ENCODE data around the gene VIT.

The VIT gene

GRCh38 chr2:36713310-36713709 lies 16.8 kb downstream of the VIT start:
- H3F3A ChIP-seq (ENCODE audit: low read depth) = no peaks in the 10 kb centered on the region
- H4K20me1 ChIP-seq (ENCODE audit: insufficient read depth, low read length, poor library complexity, severe bottlenecking) = no peaks in the 10 kb centered on the region
- H3K4me2 ChIP-seq (ENCODE audit: low read depth, low read length, poor library complexity, severe bottlenecking) = no peak overlapping the region
- H3K79me2 ChIP-seq (ENCODE audit: insufficient read depth, low read length) = no peaks in the 10 kb centered on the region
- no peak overlapping the region for H2AFZ ChIP-seq (ENCODE audit: low read length)
- TF ChIP-seq EZH2phosphoT487 (IDR thresholded peaks at IDR 0.05; ENCODE audit: borderline replicate concordance) (no peak), CTCF (conservative IDR thresholded peaks at IDR 0.05; ENCODE audit: low read length) (no peak)
- no peaks in the 10 kb centered on the region for H3K27me3 ChIP-seq (ENCODE audit: insufficient read depth, low read length, poor library complexity, severe bottlenecking)
- H3K36me3 ChIP-seq (ENCODE audit: insufficient read depth, low read length) = no peaks in the 10 kb centered on the region
- H3K9me3 ChIP-seq (ENCODE audit: insufficient read depth, low read depth, low read length) = 0 out of 2 replicates have a peak, but pooled peaks cover 4% of the 10 kb centered on the region
- no peak overlapping the region for H3K4me3 ChIP-seq (ENCODE audit: low read length, poor library complexity, severe bottlenecking)
- no peaks in the 10 kb centered on the region for H3K9me2 ChIP-seq (replicated peaks; ENCODE audit: low read depth, low read length)
- no peak overlapping the region for H3K9ac ChIP-seq (ENCODE audit: low read depth, low read length, poor library complexity, severe bottlenecking)
- H3K4me1 ChIP-seq (ENCODE audit: insufficient read depth, low read length, poor library complexity, severe bottlenecking) = no peaks in the 10 kb centered on the region

- no peaks in the 10 kb centered on the region for H3K27me3 ChIP-seq (ENCODE audit: insufficient read depth, low read length, poor library complexity, severe bottlenecking)
- no peak overlapping the region for H3K4me3 ChIP-seq (ENCODE audit: low read length, poor library complexity, severe bottlenecking)
- H3K9me3 ChIP-seq (ENCODE audit: insufficient read depth, low read depth, low read length) = 0 out of 2 replicates have a peak, but pooled peaks cover 1% of the 10 kb centered on the region
- TF ChIP-seq EZH2phosphoT487 (IDR thresholded peaks at IDR 0.05; ENCODE audit: borderline replicate concordance) (no peak), CTCF (conservative IDR thresholded peaks at IDR 0.05; ENCODE audit: low read length) (no peak)
- no peaks in the 10 kb centered on the region for H4K20me1 ChIP-seq (ENCODE audit: insufficient read depth, low read length, poor library complexity, severe bottlenecking)
- H3K4me1 ChIP-seq (ENCODE audit: insufficient read depth, low read length, poor library complexity, severe bottlenecking) = no peaks in the 10 kb centered on the region
- no peaks in the 10 kb centered on the region for H3K79me2 ChIP-seq (ENCODE audit: insufficient read depth, low read length)
- no peaks in the 10 kb centered on the region for H3K9me2 ChIP-seq (replicated peaks; ENCODE audit: low read depth, low read length)
- H2AFZ ChIP-seq (ENCODE audit: low read length) = no peak overlapping the region
- H3K4me2 ChIP-seq (ENCODE audit: low read depth, low read length, poor library complexity, severe bottlenecking) = no peak overlapping the region
- H3K36me3 ChIP-seq (ENCODE audit: insufficient read depth, low read length) = no peaks in the 10 kb centered on the region
- no peaks in the 10 kb centered on the region for H3F3A ChIP-seq (ENCODE audit: low read depth)
- no peak overlapping the region for H3K9ac ChIP-seq (ENCODE audit: low read depth, low read length, poor library complexity, severe bottlenecking)
Observed at GRCh38 chr2:36716111-36716510, 19.6 kb downstream of the VIT start.

GRCh38 chr2:36717603-36718266 lies 21.2 kb downstream of the VIT start:
- H3K9me2 ChIP-seq (replicated peaks; ENCODE audit: low read depth, low read length) = no peaks in the 10 kb centered on the region
- TF ChIP-seq CTCF (conservative IDR thresholded peaks at IDR 0.05; ENCODE audit: low read length) (no peak), EZH2phosphoT487 (IDR thresholded peaks at IDR 0.05; ENCODE audit: borderline replicate concordance) (no peak)

More at GRCh38 chr2:36717603-36718266, 21.2 kb downstream of the VIT start:
- Histone ChIP-seq H3K9ac (ENCODE audit: low read depth, low read length, poor library complexity, severe bottlenecking) (no peak overlapping the region), H3K4me2 (ENCODE audit: low read depth, low read length, poor library complexity, severe bottlenecking) (no peak overlapping the region), H3F3A (ENCODE audit: low read depth) (no peaks in the 10 kb centered on the region), H3K27me3 (ENCODE audit: insufficient read depth, low read length, poor library complexity, severe bottlenecking) (no peaks in the 10 kb centered on the region), H4K20me1 (ENCODE audit: insufficient read depth, low read length, poor library complexity, severe bottlenecking) (no peaks in the 10 kb centered on the region), H3K79me2 (ENCODE audit: insufficient read depth, low read length) (no peaks in the 10 kb centered on the region), H3K36me3 (ENCODE audit: insufficient read depth, low read length) (no peaks in the 10 kb centered on the region), H3K4me3 (ENCODE audit: low read length, poor library complexity, severe bottlenecking) (no peak overlapping the region), H2AFZ (ENCODE audit: low read length) (no peak overlapping the region), H3K4me1 (ENCODE audit: insufficient read depth, low read length, poor library complexity, severe bottlenecking) (no peaks in the 10 kb centered on the region), H3K9me3 (ENCODE audit: insufficient read depth, low read depth, low read length) (no peaks in the 10 kb centered on the region)

Data from Loucy (cell line).